ENCODE results near the gene RNF141.

- TF ChIP-seq POLR2AphosphoS5 (IDR thresholded peaks at IDR 0.05; ENCODE audit: insufficient read depth, low read depth, low read length) (no peak), POLR2A (IDR thresholded peaks at IDR 0.05; ENCODE audit: low read depth, low read length) (no peak), MAX (IDR thresholded peaks at IDR 0.05; ENCODE audit: insufficient read depth, insufficient read length) (no peak), CTCF (IDR thresholded peaks at IDR 0.05; ENCODE audit: extremely low read depth in 1 of 2, insufficient read depth in 1 of 2, low read depth in 1 of 2, low read length in 2 of 2) (no peak), EZH2 (IDR thresholded peaks at IDR 0.05; ENCODE audit: borderline replicate concordance, low read depth, low read length, severe bottlenecking) (no peak), MYC (IDR thresholded peaks at IDR 0.05; ENCODE audit: low read depth, low read length) (no peak), GATA2 (IDR thresholded peaks at IDR 0.05; ENCODE audit: insufficient read depth, insufficient read length, low read depth, low read length) (no peak)
These were observed 37.1 kb downstream of the RNF141 start for GRCh38 chr11:10503777-10504480.
